MM.1S (cell line): ENCODE measurements around the gene HCAR2.

Experiments
- DNase-seq: peaks from one replicate; pipeline ENCODE4 v3.0.0-alpha.2; 2015
- H2AFZ ChIP-seq: fragments of 300-600 bp; sonication (generic); 2 replicates; pipeline ENCODE4 v1.6.0; 2016; ENCODE audit warnings: antibody characterized with exemption, low read length
- H3F3A ChIP-seq: fragments of 300-600 bp; sonication (generic); 2 replicates; pipeline ENCODE4 v1.6.1; 2016; ENCODE audit warnings: mild to moderate bottlenecking, antibody characterized with exemption, low read length, moderate library complexity, mixed read lengths; ENCODE audit not compliant: insufficient read depth
- H3K27ac ChIP-seq: fragments of 300-600 bp; sonication (generic); 2 replicates; pipeline ENCODE4 v1.5.1; 2016; ENCODE audit warnings: mild to moderate bottlenecking, low read length
- H3K27me3 ChIP-seq: fragments of 300-600 bp; sonication (generic); replicated peaks from 2 replicates; pipeline ENCODE4 v1.6.0; 2016; ENCODE audit warnings: low read length; ENCODE audit not compliant: insufficient read depth
- H3K36me3 ChIP-seq: fragments of 300-600 bp; sonication (generic); replicated peaks from 2 replicates; pipeline ENCODE4 v1.6.1; 2016; ENCODE audit warnings: mild to moderate bottlenecking, low read length, mixed read lengths; ENCODE audit not compliant: insufficient read depth
- H3K4me1 ChIP-seq: fragments of 300-600 bp; sonication (generic); 2 replicates; pipeline ENCODE4 v1.6.1; 2016; ENCODE audit warnings: low read length, mixed read lengths
- H3K4me2 ChIP-seq: fragments of 300-600 bp; sonication (generic); 2 replicates; pipeline ENCODE4 v1.6.0; 2016; ENCODE audit warnings: low read depth, low read length
- H3K4me3 ChIP-seq: fragments of 300-600 bp; sonication (generic); 2 replicates; pipeline ENCODE4 v1.5.1; 2016; ENCODE audit warnings: low read length, mixed read lengths
- H3K79me2 ChIP-seq: fragments of 300-600 bp; sonication (generic); 2 replicates; pipeline ENCODE4 v1.6.1; 2016; ENCODE audit warnings: mixed run types, low read length, mixed read lengths
- H3K9ac ChIP-seq: fragments of 300-600 bp; sonication (generic); 2 replicates; pipeline ENCODE4 v1.6.1; 2016; ENCODE audit warnings: low read length, mixed read lengths
- H3K9me2 ChIP-seq: fragments of 300-600 bp; sonication (generic); replicated peaks from 2 replicates; pipeline ENCODE4 v1.6.1; 2016; ENCODE audit warnings: mild to moderate bottlenecking, low read length, mixed read lengths; ENCODE audit not compliant: insufficient read depth
- H3K9me3 ChIP-seq: fragments of 300-600 bp; sonication (generic); replicated peaks from 2 replicates; pipeline ENCODE4 v1.6.1; 2016; ENCODE audit warnings: mild to moderate bottlenecking, low read length, mixed read lengths; ENCODE audit not compliant: insufficient read depth
- H4K20me1 ChIP-seq: fragments of 300-600 bp; sonication (generic); 2 replicates; pipeline ENCODE4 v1.6.1; 2016; ENCODE audit warnings: mild to moderate bottlenecking, low read length, moderate library complexity, mixed read lengths; ENCODE audit not compliant: insufficient read depth
- CTCF ChIP-seq: fragments of 300-600 bp; sonication (generic); IDR thresholded peaks from 2 replicates; pipeline ENCODE4 v1.5.1; 2016; ENCODE audit warnings: antibody characterized with exemption, low read length, mixed read lengths
- EZH2 ChIP-seq: fragments of 300-600 bp; sonication (generic); optimal IDR thresholded peaks from 2 replicates; pipeline ENCODE3; 2017; ENCODE audit warnings: low read depth, mild to moderate bottlenecking, antibody characterized with exemption, low read length, mixed read lengths
- EZH2phosphoT487 ChIP-seq: fragments of 300-600 bp; sonication (generic); IDR thresholded peaks from 2 replicates; pipeline ENCODE4 v1.6.1; 2018; ENCODE audit warnings: antibody characterized with exemption, low read length

HCAR2 gene

GRCh38 chr12:122688291-122688690 is 14.9 kb downstream of the HCAR2 start:
- no peaks in the 10 kb centered on the region for H3K9me3 ChIP-seq
- DNase-seq, result no peak
- TF ChIP-seq EZH2phosphoT487 (no peak), EZH2 (no peak), CTCF (no peak)

DNA sequence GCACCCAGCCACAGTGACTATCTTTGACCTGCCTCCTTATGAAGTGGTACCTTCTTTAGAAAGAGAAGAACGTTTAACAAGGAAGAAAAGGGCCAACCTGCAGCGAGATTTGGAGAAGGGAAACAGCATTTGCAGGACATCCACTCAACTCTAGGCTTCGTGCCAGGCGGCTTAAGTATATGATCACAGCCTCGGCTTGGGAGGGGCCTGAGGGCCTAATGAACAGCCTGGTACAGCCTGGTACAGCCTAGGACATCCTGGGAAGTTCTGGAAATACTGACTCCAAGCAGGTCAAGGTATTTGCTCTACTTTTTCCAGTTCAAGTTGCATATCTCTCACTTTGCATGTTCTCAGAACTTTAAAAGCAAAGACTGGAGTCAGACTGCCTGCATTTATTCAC is 16.1 kb downstream of the HCAR2 start:
- H3K9ac ChIP-seq, result no peak overlapping the region
- H3F3A ChIP-seq, result no peaks in the 10 kb centered on the region
- no peak overlapping the region for H3K27ac ChIP-seq
- H3K9me3 ChIP-seq, result no peaks in the 10 kb centered on the region
- no peak overlapping the region for H3K4me2 ChIP-seq
- no peak overlapping the region for H2AFZ ChIP-seq
- no peaks in the 10 kb centered on the region for H3K79me2 ChIP-seq
- H4K20me1 ChIP-seq, result no peaks in the 10 kb centered on the region
- TF ChIP-seq EZH2phosphoT487 (no peak), CTCF (no peak), EZH2 (no peak)
- no peaks in the 10 kb centered on the region for H3K4me1 ChIP-seq
- H3K9me2 ChIP-seq, result no peaks in the 10 kb centered on the region
- H3K27me3 ChIP-seq, result no peaks in the 10 kb centered on the region
- no peak for DNase-seq
- no peak overlapping the region for H3K4me3 ChIP-seq
- H3K36me3 ChIP-seq, result no peaks in the 10 kb centered on the region

More at GRCh38 chr12:122688291-122688690, 14.9 kb downstream of the HCAR2 start:
- no peaks in the 10 kb centered on the region for H3K27me3 ChIP-seq
- no peak overlapping the region for H3K4me3 ChIP-seq
- no peak overlapping the region for H3K9ac ChIP-seq
- H3K9me2 ChIP-seq, result no peaks in the 10 kb centered on the region
- no peaks in the 10 kb centered on the region for H3K79me2 ChIP-seq
- H3K4me1 ChIP-seq, result no peaks in the 10 kb centered on the region
- no peak overlapping the region for H3K4me2 ChIP-seq
- H3K27ac ChIP-seq, result no peak overlapping the region
- H4K20me1 ChIP-seq, result no peaks in the 10 kb centered on the region
- no peaks in the 10 kb centered on the region for H3F3A ChIP-seq
- H2AFZ ChIP-seq, result no peak overlapping the region
- H3K36me3 ChIP-seq, result no peaks in the 10 kb centered on the region

DNA sequence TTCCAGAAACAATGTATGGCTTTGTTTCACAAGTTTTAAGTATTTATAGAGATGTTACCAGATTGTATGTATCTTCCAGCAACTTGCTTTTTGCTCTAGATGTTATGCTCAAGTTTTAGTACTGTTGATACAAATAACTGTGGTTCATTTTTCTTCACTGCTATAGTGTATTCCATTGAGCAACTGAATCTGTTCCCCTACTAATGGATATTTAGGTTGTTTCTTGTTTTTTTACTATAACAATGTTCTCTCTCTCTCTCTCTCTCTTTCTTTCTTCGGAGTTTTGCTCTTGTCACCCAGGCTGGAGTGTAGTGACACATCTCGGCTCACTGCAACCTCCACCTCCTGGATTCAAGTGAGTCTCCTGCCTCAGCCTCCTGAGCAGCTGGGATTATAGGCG is 16.6 kb downstream of the HCAR2 start:
- no peaks in the 10 kb centered on the region for H3K27me3 ChIP-seq
- no peaks in the 10 kb centered on the region for H3K36me3 ChIP-seq
- no peaks in the 10 kb centered on the region for H3K4me1 ChIP-seq
- H4K20me1 ChIP-seq, result no peaks in the 10 kb centered on the region
- no peak overlapping the region for H2AFZ ChIP-seq
- H3K9me2 ChIP-seq, result no peaks in the 10 kb centered on the region
- H3K9me3 ChIP-seq, result no peaks in the 10 kb centered on the region
- H3K4me3 ChIP-seq, result no peak overlapping the region
- no peak overlapping the region for H3K4me2 ChIP-seq
- no peak for DNase-seq
- H3K9ac ChIP-seq, result no peak overlapping the region
- no peak for TF ChIP-seq CTCF
- TF ChIP-seq EZH2, result no peak
- no peak for TF ChIP-seq EZH2phosphoT487
- H3K27ac ChIP-seq, result no peak overlapping the region
- no peaks in the 10 kb centered on the region for H3K79me2 ChIP-seq
- no peaks in the 10 kb centered on the region for H3F3A ChIP-seq
